H1 (cell line): ENCODE data around the gene KCMF1. TPM values are rescaled to one million over a fixed set of nuclear protein-coding genes. Genes with fewer than 3 reads are reported as not detected.

Experiments
- CTCF ChIP-seq, 3 experiments: IDR thresholded peaks; 1 replicate in 2 of 3; 2 replicates in 1 of 3; pipeline versions ENCODE4 v1.5.1 to v1.6.1; 2011; ENCODE audit warnings: low read length in 3 of 3, mild to moderate bottlenecking in 3 of 3, inconsistent platforms in 2 of 3, low read depth in 1 of 3, moderate library complexity in 1 of 3; ENCODE audit not compliant: insufficient read depth in 1 of 3; ENCODE audit errors: control extremely low read depth in 1 of 3
- SP2 ChIP-seq: IDR thresholded peaks from 2 replicates; pipeline ENCODE4 v1.6.1; 2012; ENCODE audit warnings: mild to moderate bottlenecking, low read length, inconsistent platforms
- polyA plus RNA-seq, 7 experiments: library from polyadenylated mRNA; depleted of rRNA in 3 of 7; stranded (reverse) in 5 of 7; unstranded in 2 of 7; fragments of >200 nt in 5 of 7; fragments of 200-250 nt in 2 of 7; gene quantifications; 1 replicate in 5 of 7; 2 replicates in 1 of 7; 4 replicates in 1 of 7; pipeline versions ENCODE4 v1.2.1 to v1.2.3, GENCODE V29; 2011 to 2013; ENCODE audit warnings: missing spikeins in 2 of 7, mixed read lengths in 2 of 7
- total RNA-seq: library from RNA; stranded (reverse); fragmentation: NEBNext Ultra II Directional; extraction: Animal tissue kit (Norgen Biotek cat#: 25700); gene quantifications from 2 replicates; pipeline ENCODE4 v1.2.1, GENCODE V29; 2021

KCMF1 gene
- total and polyA plus RNA-seq, 2 of the 8 experiments (the other 6 are each of a cell fraction or from before 2014, with no cell fraction given): 86.9 to 149 TPM

DNA sequence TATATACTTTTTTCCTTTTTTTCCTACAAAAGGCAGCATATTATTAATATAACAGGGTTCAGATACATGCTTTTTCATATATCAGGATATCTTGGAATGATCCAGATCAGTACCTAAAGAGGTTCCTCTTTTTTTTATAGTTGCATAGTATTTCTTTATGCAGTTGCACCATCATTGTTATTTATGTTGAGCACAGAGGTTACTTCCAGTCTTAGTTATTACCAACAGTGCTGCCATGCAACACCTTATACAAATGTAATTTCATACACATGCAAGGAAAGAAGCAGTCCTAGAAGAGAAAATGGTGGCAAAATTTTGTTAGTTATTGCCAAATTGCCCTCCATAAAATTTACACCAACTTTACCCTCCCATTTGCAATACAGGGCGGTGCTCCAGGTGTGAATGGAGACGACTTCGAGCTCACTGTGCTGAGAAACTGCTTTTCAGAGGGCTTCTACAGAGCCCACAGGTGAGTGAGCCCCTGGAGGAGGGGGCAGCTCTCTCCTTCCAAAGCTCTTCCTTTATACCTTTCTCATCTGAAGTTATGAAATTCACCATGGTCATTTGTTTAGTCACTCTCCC, 30.0 kb upstream of the KCMF1 start (continued):
- no peak for TF ChIP-seq CTCF (IDR thresholded peaks at IDR 0.05; ENCODE audit: control extremely low read depth in 1 of 3, insufficient read depth in 1 of 3, low read depth in 1 of 3, low read length in 3 of 3)
- TF ChIP-seq SP2: no peak
